ENCODE data around the gene FAM131B.
"Not testable (repeated sequence)": the region's sequence is repeated elsewhere in the genome, so short reads cannot be mapped to it uniquely, and the experiment has no call there.

FAM131B gene

GRCh38 chr7:143362131-143363015, at the start of gene FAM131B:
Gene FAM131B, minus strand, starts transcription at chr7:143362713. Its CDS starts 110 bp downstream, at chr7:143362603.
- DNase-seq, result no peak

- DNase-seq, result no peak
These were observed 49.6 kb upstream of the FAM131B start for GRCh38 chr7:143411976-143412708.

GRCh38 chr7:143410521-143411004, 48.0 kb upstream of the FAM131B start:
- no peak for DNase-seq

- peak; percentile 66 for DNase-seq
These were observed 46.4 kb upstream of the FAM131B start, which contains the start of gene EPHA1 for GRCh38 chr7:143408686-143409561. Gene EPHA1, minus strand, starts transcription at chr7:143408856. Its CDS starts 51 bp downstream, at chr7:143408805.

- no peak for DNase-seq
These were observed 45.8 kb upstream of the FAM131B start for GRCh38 chr7:143408252-143408685.

DNA sequence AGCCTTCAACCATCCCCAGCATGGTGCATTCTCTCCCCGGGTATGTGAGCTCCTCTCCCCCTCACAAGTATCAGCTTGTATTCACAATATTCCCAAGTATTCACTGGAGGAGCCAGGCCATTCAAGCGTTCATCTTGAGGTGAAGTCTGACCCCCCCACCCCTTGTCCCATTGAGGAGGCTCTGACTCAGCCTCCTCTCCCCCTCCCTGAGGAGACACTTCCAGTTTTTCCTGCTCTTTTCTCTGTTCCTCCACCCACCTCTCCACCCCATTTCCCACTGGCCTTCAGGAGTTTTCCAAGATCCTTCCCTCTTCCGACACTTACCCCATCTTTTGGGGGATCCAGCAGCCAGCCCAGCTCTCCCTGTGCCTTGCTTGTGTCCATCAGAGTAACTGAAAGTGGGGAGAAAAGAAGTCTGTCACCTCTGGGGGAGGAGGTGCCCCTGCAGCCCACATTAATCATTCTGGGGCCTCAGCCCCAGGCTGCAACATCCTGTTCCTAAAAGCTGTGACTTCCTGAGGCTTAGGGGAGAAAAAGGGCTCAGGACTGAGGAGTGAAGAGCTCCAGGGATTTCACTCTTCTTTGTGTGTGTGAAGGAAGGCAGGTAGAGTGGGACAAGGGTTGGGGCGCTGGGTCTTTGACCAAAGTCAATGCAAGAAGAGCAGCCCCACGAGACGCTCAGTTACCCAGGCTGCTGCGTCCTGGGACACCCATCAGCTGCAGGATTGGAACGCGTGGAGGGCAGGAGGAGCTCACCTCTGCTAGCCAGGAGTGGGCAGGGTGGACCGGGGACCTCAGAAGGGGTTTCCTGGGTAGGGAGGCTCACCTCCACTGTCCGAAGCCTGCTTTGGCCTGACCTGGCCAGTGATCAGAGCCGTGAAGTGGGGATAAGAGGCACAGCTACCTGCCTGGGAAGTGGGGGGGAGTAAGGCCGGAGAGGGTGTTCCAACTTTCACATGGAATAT, 45.1 kb upstream of the FAM131B start:
- DNase-seq, result no peak

DNA sequence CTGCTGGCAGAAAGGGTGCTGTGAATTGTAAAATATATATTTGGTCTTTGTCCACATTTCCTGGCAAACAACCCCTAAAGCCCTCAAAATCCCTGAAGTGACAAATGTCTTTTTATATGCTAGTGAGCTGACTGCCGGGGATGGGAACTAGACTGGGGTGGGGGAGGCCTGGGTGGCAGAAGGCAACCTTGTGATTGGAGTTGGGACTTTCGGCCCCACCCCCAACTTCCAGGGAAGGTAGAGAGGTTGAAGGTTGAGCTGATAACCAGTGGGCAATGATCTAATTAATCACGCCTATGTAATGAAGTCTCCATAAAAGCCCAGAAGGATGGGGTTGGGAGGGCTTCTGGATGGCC, 43.5 kb upstream of the FAM131B start:
- DNase-seq, result no peak

GRCh38 chr7:143405173-143406001, 42.9 kb upstream of the FAM131B start:
- no peak for DNase-seq

- not testable (repeated sequence) for DNase-seq
These were observed 39.7 kb upstream of the FAM131B start for GRCh38 chr7:143402233-143402632.

DNA sequence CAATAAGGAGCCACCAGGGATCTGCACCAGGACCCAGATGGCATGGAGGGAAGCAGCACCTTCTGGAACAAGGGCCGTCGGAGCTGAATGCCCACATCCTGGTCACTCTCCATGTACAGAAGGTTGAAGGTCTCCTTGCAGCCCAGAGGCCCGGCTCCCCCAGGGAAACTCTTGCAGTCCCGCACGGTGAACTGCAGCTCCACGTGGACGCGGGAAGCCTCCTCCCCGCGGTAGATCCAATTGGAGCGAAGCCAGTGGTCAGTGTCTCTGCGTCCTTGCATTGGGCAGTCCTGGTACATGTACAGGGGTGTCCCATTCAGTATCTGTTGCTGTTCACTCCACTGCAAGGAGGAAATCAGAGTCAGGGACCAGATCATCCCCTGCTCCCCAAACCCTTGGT, 38.8 kb upstream of the FAM131B start:
- no peak for DNase-seq

- DNase-seq, result no peak
These were observed 37.1 kb upstream of the FAM131B start for GRCh38 chr7:143399642-143400041.

DNA sequence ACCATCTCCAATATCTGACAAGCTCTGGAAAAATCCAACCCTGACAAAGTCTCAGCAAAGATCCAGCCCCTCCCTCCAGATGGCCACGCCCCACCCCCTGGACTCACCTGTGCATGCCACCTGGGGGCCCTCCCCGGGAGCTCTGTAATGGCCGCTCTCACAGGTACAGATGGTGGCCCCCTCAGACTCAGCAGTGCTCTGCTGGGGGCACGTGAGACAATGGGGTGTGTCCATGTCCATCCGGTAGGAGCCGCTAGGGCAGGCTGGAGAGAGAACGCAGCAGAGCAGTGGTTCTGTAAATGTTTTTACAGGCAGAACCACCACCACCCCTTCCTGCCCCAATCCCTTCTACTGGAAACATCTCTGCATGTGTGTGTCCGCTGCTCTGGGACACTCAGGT, 36.6 kb upstream of the FAM131B start:
- DNase-seq, result no peak

- DNase-seq, result no peak
These were observed 36.1 kb upstream of the FAM131B start for GRCh38 chr7:143398616-143399015.

- no peak for DNase-seq
These were observed 35.4 kb upstream of the FAM131B start for GRCh38 chr7:143397710-143398530.

DNA sequence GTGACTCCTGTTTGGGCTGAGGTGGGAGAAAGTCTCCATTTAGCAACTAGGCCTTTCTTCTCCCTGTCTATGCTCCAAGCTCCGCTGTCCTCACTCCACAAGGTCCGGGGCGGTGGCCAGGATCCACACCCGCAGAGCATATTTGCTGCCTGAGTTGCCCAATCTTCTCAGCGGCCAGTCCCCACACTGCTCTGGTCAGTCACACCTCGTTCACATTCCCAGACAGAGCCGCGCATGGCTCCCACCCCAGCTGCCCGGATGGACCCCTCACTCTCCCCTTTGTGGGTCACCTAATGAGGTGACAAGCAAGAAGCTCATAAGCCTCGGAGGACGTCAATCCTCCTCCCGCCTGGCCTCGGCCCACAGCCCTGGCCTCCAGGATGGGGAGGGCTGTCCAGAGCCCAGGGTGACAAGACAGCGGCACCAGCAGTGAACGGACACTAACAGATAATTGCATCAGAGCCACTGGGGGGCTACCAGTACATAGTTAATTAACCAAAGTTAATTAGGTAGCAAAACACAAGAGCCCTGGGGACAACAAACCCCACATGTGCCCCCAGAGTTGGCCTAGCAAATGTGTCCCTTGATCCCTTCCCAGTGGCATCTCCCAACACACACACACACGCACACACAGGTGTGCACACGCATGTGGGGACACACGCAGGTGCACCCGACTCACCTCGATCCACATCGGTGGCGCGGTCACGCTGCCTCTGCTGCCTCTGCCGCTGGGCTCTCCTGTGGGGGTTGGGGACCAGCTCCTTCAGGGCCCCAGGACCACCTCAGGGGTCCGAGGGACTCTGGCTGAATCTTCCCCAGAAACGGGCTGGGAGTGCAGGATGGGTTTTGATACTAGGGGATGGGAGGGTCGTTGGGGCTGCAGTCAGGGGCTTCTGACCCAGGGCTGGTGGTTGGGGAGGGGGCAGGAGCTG, 34.4 kb upstream of the FAM131B start:
- no peak for DNase-seq

DNA sequence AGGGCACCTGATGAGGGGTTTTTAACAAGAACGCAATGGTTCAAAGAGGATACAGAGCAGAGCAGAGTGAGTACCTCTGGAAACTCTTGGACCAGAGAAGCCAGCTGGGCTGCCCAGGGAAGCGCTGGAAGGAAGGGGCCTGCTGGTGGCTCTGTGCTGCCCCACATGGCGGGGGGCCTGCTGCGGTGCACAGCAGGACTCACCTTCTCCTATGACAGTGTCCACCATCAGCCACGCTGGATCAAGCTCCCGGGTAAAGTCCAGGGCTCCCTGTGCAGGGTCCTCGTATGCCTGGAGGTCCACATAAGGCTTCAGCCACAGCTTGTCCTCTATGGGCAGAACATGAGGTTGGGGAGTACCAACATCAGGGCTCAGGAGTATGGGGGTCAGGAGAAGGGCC, 33.7 kb upstream of the FAM131B start:
- DNase-seq, result no peak

GRCh38 chr7:143395187-143396149, 33.0 kb upstream of the FAM131B start:
- no peak for DNase-seq
